Heart left ventricle (tissue), 16 donors: Measurements from ENCODE around the gene SHTN1. TPM values are rescaled to one million over a fixed set of nuclear protein-coding genes. Genes with fewer than 3 reads are reported as not detected.

ENCODE experiments used
- ATAC-seq, 4 donors: fragments of 200-7000 bp; cut with Tn5 transposase; one replicate each; pipeline ENCODE4 v1.9.1; 2020 to 2022; ENCODE audit warnings: moderate library complexity in 4 of 4, mild to moderate bottlenecking in 3 of 4, moderate number of reproducible peaks in 1 of 4
- DNase-seq, 5 donors: peaks; one replicate each; pipeline ENCODE4 v3.0.0-alpha.2; 2020
- H3K27ac ChIP-seq, 12 donors: fragments of 200-600 bp; sonication (generic) in 4 of 12; one replicate each; pipeline versions ENCODE4 v1.5.0 to v1.8.0; 2016 to 2022; ENCODE audit warnings: mild to moderate bottlenecking in 2 of 12
- H3K27me3 ChIP-seq, 9 donors: fragments of 200-600 bp; sonication (generic) in 2 of 9; one replicate each; pipeline versions ENCODE4 v1.5.1 to v1.8.0; 2016 to 2022; ENCODE audit warnings: mild to moderate bottlenecking in 3 of 9
- H3K36me3 ChIP-seq, 9 donors: fragments of 200-600 bp; sonication (generic) in 2 of 9; one replicate each; pipeline versions ENCODE4 v1.5.0 to v1.8.0; 2018 to 2022; ENCODE audit warnings: mild to moderate bottlenecking in 2 of 9
- H3K4me1 ChIP-seq, 12 donors: fragments of 200-600 bp; sonication (generic) in 4 of 12; one replicate each; pipeline versions ENCODE4 v1.5.0 to v1.8.0; 2016 to 2022; ENCODE audit warnings: mild to moderate bottlenecking in 3 of 12
- H3K4me3 ChIP-seq, 12 donors: fragments of 200-600 bp; sonication (generic) in 4 of 12; one replicate each; pipeline versions ENCODE4 v1.5.0 to v1.8.0; 2017 to 2022; ENCODE audit warnings: mild to moderate bottlenecking in 9 of 12, moderate library complexity in 4 of 12
- H3K9me3 ChIP-seq, 12 donors: fragments of 200-600 bp; sonication (generic) in 4 of 12; one replicate each; pipeline versions ENCODE4 v1.5.0 to v1.8.0; 2016 to 2022; ENCODE audit warnings: mild to moderate bottlenecking in 1 of 12
- CTCF ChIP-seq, 12 donors: fragments of 200-600 bp; sonication (generic) in 4 of 12; IDR thresholded peaks; one replicate each; pipeline versions ENCODE4 v1.5.0 to v1.8.0; 2018 to 2022; ENCODE audit warnings: antibody characterized with exemption in 12 of 12, mild to moderate bottlenecking in 5 of 12
- POLR2A ChIP-seq, 2 donors: fragments of 450-650 bp; IDR thresholded peaks; one replicate each; pipeline ENCODE4 v1.6.1; 2017; ENCODE audit warnings: antibody characterized with exemption in 2 of 2, mild to moderate bottlenecking in 2 of 2, moderate library complexity in 2 of 2
- WGBS, 4 donors: extraction: QIAGEN DNeasy Blood & Tissue Kit in 2 of 4; methylation state at CpG; one replicate each; pipeline versions ENCODE4 v1.1.5 to v1.1.7; 2013 to 2018; 5-methylcytosine and 5-hydroxymethylcytosine counted together
- intact Hi-C, 10 donors: fragments of 100-400 bp; cut with DNase I; formaldehyde crosslinking; loops; one replicate each; pipeline versions ENCODE4 v1.11.1 to v1.14.2; 2022
- polyA plus RNA-seq, 2 donors: library from polyadenylated mRNA; stranded (reverse); fragments of 200-250 nt; gene quantifications; one replicate each; pipeline ENCODE4 v1.2.3, GENCODE V29; 2013
- total RNA-seq, 9 donors: library from RNA; depleted of rRNA in 2 of 9; stranded (reverse); fragments of >200 nt in 2 of 9; fragmentation: NEBNext Ultra II Directional in 3 of 9; extraction: Animal tissue kit (Norgen Biotek cat#: 25700) in 3 of 9; gene quantifications; one replicate each; pipeline versions ENCODE4 v1.1.0 to v1.2.4, GENCODE V29; 2016 to 2023
- donor health status: ischemic (EF 13 %, LVEDD 7.1; RV severe dilation, severe dysfunction).
- donor health status: healthy with polysubstance abuse.
- donor health status: DM: no; HTN: yes; CAD: no.
- donor health status: DM: no; HTN: no; CAD: no.
- donor health status: ischemic (EF 25% LVEDD 6.9; RV normal size, moderate dysfunction).
- donor health status: ischemic (EF 25% LVEDD 5.7; RV mildly dilated, moderate dysfunction).
- donor health status: healthy.
- donor health status: DM: yes; HTN: yes; CAD: no.
- donor health status: ischemic (EF 35%, LVEDD 5.7; RV mildly dilated, moderate dysfunction).
- donor health status: nonischemic (EF 11% LVEDD 7.7; RV severe dilation, severe dysfunction).
- donor health status: DM: yes; HTN: yes; CAD: no.
- donor health status: PGD.
- donor health status: ischemic (EF 29% LVEDD 5.4; RV normal size, mild dysfunction).
- donor health status: nonischemic (EF 23%, LVEDD 6.1; RV moderate dilation, normal function).

The SHTN1 gene
- total and polyA plus RNA-seq, 11 donors: 1.2 to 16.5 (median 2.5) TPM

GRCh38 chr10:116989439-116989838 lies 15.5 kb downstream of the SHTN1 start:
- intact Hi-C loops: no loop called here
- H3K9me3 ChIP-seq: no peaks in the 10 kb centered on the region

GRCh38 chr10:116988311-116988710 lies 16.7 kb downstream of the SHTN1 start:
- no peak for DNase-seq
- Histone ChIP-seq H3K9me3 (no peaks in the 10 kb centered on the region), H3K4me3 (no peak overlapping the region), H3K36me3 (no peaks in the 10 kb centered on the region), H3K27me3 (no peaks in the 10 kb centered on the region), H3K4me1 (no peaks in the 10 kb centered on the region), H3K27ac (no peak overlapping the region)
- ATAC-seq: no peak
- TF ChIP-seq CTCF (IDR thresholded peaks at IDR 0.05) (no peak), POLR2A (IDR thresholded peaks at IDR 0.05) (no peak)
- intact Hi-C loops: no loop called here

More at GRCh38 chr10:116989439-116989838, 15.5 kb downstream of the SHTN1 start:
- no peaks in the 10 kb centered on the region for H3K36me3 ChIP-seq
- no peak for DNase-seq
- no peaks in the 10 kb centered on the region for H3K27me3 ChIP-seq
- TF ChIP-seq CTCF (IDR thresholded peaks at IDR 0.05) (no peak), POLR2A (IDR thresholded peaks at IDR 0.05) (no peak)
- no peak for ATAC-seq
- H3K27ac ChIP-seq: no peak overlapping the region
- WGBS, 4 donors: 72 to 86% (median 78%) methylated on average over 4 of the region's 4 CpGs
- H3K4me1 ChIP-seq: no peaks in the 10 kb centered on the region
- H3K4me3 ChIP-seq: no peak overlapping the region

DNA sequence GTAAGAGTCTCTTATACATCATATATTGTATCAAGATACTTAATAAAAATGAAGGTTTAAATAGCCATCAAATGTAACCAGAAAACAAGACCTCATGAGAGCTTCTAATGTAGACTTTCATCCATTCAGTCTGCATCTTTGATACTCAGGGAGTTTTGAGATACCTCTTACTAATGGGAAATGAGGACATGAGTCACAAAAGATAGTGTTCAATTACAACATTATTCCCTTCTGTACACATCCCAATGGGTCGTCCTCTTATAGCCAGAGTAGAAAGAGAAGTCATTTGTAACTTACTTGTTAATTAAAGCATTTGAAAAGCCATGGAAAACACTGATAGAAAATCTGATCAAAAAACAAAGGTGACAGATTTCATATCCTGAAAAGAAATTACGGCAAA lies 19.4 kb downstream of the SHTN1 start:
- H3K36me3 ChIP-seq: no peaks in the 10 kb centered on the region
- ATAC-seq (no peak), DNase-seq (no peak)
- no peak overlapping the region for H3K27ac ChIP-seq
- no peaks in the 10 kb centered on the region for H3K4me1 ChIP-seq
- intact Hi-C loops: no loop called here
- no peak for TF ChIP-seq CTCF (IDR thresholded peaks at IDR 0.05)
- TF ChIP-seq POLR2A (IDR thresholded peaks at IDR 0.05): no peak
- no peaks in the 10 kb centered on the region for H3K9me3 ChIP-seq
- WGBS, 4 donors: 75 to 78% (median 76%) methylated on average over 2 of the region's 2 CpGs
- no peaks in the 10 kb centered on the region for H3K27me3 ChIP-seq
- no peak overlapping the region for H3K4me3 ChIP-seq

DNA sequence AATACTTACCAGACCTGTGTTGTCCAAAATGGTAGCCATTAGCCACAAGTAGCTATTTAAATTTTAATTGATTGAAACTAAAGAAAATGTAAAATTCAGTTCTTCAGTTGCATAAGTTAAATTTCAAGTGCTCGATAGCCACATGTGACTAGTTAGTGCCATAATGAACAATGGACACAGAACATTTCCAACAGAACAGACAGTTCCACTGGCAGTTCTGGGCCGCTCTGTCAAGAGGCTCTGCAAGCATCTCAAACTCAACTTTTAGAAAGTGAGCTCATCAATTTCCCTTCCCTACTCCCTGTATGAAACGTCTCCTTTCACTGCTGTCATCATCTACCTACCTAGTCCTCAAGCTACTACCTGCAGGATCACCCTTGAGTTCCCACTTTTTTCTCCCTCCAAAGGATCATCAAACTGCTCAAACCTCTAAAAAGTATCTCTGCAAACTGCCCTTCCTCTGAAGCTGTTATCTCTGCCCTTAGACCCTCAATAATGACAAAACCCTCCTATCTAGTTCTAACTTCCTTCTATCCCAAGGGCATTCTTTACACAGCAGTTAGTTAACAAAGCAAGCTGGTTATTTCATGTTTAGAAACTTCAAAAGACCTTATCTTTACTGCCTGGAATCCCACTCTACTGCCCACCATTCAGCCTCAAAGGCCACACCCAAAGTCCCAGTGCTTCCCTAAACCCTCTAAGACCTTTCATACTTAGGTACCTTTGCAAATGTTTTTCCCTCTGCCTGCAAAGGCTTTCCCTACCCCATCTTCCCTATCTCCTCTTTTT lies 20.6 kb downstream of the SHTN1 start:
- no peak for DNase-seq
- Histone ChIP-seq H3K27me3 (no peaks in the 10 kb centered on the region), H3K36me3 (no peaks in the 10 kb centered on the region), H3K9me3 (no peaks in the 10 kb centered on the region), H3K4me3 (no peak overlapping the region), H3K27ac (no peak overlapping the region), H3K4me1 (no peaks in the 10 kb centered on the region)
- 77 to 84% (median 77%) methylated on average over 3 of the region's 3 CpGs for WGBS, 4 donors
- intact Hi-C loops: no loop called here
- no peak for TF ChIP-seq CTCF (IDR thresholded peaks at IDR 0.05)
- no peak for TF ChIP-seq POLR2A (IDR thresholded peaks at IDR 0.05)
- no peak for ATAC-seq
